AG20443 (cell line): ENCODE results near the gene NCMAP.

ENCODE experiments used
- DNase-seq: peaks from one replicate; pipeline ENCODE4 v3.0.0; 2012; ENCODE audit warnings: low spot score, mixed read lengths

NCMAP gene

DNA sequence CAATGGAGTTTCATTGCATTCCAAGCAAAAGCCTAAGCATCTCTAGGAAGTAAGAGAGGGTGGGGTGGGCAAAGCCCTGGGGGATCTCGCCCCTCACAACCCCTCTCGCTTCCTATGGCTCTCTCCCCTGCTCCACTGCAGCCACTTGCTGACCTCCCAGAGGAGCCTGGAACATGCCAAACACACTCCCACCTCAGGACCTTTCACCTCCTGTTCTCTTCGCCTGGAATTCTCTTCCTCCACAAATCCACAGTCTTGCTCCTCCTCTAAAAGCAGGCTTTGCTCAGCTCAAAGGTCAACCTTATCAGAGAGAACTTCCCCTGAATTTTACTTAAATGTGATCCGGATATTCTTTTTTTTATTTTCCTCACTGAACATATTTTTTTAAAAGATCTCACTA lies 66.3 kb downstream of the NCMAP start:
- no peak for DNase-seq

DNA sequence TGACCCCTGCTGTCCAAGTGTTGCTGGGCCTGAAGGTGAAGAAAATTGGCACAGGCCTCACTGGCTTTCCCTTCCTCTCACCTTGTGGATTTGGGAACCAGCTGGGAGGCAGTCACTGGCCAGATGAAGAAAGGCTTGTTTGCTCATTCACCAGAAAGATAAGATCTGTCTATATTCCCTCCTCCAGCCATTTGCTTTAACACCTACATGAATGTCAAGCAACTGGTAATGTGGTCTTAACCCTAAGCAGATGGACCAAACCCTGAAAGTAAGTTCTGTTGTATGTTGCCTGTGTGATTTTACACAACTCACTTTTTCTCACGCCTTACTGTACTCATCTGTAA lies 76.9 kb downstream of the NCMAP start:
- no peak for DNase-seq

DNA sequence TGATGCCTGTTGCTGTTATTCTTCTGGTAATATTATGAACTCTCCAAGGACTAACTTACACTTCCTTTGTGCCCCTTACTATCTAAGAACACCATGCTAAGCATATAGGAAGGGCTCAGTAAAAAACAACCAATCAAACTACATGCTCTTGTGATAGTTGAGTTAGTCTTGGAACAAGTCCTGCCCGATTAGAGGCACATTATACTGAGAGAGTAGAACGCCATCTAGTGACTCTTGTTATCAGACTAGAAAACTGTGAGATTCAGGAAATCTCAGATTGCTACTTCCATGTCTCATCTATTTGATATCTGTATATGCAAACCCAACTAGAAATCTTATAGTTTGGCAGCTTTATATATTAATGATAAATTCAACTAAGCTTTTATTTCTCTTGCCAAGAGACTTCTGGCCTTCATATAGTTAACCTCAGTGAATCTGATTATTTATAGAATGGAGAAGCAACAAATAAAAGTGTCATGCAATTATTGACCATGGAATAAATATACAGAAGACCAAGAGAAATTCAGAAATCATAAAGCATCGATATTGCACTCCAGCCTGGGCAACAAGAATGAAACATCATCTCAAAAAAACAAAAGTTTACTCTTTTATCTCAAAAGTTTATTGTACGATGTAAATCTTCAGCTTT lies 79.4 kb downstream of the NCMAP start:
- peak; percentile 69 for DNase-seq

GRCh38 chr1:24636661-24637357 lies 80.9 kb downstream of the NCMAP start:
- DNase-seq, result no peak

- no peak for DNase-seq
Measured at GRCh38 chr1:24639094-24639493, 83.2 kb downstream of the NCMAP start.

DNA sequence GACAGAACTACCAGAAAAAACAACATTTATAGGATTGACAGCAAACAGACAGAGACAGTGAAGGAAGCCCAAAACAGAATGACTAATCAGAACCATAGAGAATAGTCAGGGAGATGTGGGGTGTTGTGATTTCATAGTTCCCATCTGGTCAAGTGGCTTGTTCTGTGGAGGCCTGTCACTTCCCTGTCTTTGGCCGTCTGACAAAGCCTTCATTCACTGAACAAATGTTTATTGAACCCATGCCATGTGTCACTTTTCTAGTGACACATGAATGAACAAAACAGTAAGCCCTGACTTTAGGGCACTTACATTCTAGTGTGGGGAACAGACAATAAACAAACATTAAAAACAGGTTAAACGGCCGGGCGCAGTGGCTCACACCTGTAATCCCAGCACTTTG lies 84.0 kb downstream of the NCMAP start:
- DNase-seq, result no peak

- no peak for DNase-seq
Measured at GRCh38 chr1:24640288-24640687, 84.4 kb downstream of the NCMAP start.

DNA sequence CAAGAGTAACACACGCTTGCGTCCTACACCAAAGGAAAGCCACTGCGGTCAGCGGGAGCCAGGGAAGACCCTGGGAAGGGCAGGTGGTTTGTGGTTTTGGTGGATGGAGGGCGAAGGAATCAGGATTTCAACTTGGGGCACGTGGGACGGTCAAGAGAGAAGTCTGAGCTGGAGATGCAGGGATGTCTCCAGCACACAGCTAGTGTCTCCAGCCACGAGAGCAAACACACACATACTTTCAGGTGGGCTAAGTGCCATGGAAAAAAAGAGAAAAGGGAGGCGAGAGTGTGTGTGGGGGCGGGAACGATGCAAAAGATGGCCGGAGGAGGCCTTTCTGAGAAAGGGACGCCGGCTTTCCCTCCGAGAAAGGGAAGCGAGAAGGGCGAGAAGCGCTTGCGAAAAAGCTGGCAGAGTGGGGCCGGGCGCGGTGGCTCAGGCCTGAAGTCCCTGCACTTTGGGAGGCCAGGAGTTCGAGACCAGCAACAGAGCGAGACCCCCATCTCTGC lies 85.8 kb downstream of the NCMAP start:
- peak; percentile 61 for DNase-seq

DNA sequence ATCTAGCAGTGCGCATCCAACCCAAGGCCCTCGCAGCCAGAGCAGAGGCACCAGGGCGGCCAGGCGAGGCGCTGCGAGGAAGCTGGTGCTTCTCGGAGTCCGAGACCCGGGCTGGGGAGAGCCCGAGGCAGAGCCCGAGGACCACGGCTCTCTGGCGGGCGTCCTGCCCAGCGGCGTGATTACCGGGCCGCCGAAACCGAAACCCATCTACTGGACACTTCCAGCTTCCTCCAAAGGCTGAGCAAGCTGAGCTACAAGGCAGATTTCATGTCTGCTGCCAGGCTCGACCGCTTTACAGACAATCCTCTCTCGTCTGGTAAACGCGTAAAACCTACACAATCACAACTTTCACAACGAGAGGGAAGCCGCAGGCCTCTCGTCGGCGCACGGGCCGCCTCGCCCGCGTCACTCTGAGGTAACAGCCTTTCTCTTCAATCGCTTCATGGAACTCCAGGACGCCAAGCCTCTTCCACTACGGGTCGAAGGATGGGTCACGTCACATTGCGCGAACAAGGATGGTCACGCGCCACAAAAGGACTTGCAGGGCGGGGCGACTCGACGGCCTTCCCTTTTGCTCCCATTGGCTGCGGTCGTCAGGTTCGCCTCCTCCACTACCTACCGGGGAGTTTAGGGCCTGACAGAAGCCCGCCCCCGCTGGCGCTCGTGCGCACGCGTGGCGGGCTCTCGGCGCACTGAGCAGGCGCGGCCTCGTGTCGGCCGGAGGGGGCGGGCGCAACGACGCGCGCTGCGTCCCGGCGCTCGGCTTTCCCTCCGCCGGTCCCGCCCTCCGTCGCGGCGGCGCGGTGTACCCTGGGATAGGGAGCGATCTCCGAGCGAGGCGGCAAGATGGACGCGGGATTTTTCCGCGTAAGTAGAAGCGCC lies 86.8 kb downstream of the NCMAP start, which contains the start of gene SRRM1:
Gene SRRM1 (plus strand): TSS at position 822 of the 882 bp plus-strand sequence. CDS start 25 bp downstream, at position 847.
- peak; percentile 100 for DNase-seq

DNA sequence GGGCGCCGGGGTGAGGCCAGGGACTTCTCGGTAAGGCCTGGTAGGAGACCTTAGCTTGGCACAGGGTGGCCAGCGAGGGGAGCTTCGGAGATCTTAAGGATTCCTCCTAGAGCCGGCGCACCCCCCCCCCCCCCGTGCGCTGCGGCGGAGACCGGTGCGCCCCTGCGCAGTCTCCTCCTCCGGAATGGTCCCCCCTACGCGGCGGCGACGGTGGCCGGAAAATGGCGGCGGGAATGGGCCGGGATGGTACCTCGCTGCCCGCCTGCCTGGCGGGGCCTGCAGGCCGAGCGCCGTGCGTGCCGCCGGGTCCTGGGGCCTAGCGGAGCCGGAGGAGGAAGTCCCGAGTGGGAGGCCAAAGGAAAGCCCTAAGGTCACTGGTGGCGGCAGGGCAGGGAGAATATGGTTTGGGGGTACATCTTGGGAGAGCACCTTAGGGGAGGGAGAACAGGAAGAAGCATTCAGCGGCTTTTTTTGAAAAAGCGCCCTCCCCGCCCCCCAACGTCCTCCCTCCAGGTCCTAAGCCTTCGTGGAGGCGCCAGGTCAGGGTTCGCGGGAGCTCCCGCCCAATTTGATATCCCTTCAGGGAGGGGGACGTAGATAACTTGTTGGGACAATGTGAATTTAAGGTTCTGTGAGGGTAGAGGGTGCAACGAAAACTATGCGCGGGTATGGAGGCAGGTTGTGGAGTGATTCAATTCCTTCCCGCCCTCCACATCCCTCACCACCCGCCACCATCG lies 87.6 kb downstream of the NCMAP start:
- peak; percentile 59 for DNase-seq

GRCh38 chr1:24644100-24644384 lies 88.2 kb downstream of the NCMAP start:
- peak; percentile 15 for DNase-seq

- no peak for DNase-seq
Measured at GRCh38 chr1:24648919-24649318, 93.0 kb downstream of the NCMAP start.

GRCh38 chr1:24652382-24652781 lies 96.5 kb downstream of the NCMAP start:
- DNase-seq, result no peak

GRCh38 chr1:24654010-24654409 lies 98.1 kb downstream of the NCMAP start:
- DNase-seq, result no peak

DNA sequence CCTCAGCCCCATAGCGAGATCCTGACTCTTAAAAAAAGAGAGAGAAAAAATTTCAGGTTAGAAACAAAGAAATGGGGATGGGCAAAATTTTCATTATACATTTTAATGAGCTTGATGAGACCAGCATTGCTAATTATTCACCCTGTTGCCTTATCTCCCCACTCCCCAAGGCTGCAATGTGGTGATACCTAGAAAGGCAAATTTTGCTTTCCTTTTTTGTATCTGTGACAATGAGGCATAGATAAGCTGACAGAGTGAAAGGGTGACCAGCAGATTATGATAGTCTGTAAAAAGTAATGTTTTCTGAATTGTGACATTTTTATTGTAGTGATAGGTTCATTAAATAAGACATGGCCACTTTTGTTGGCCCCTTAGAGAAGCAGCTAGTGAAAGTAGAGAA lies 100.2 kb downstream of the NCMAP start:
- DNase-seq, result no peak

GRCh38 chr1:24657781-24658180 lies 101.9 kb downstream of the NCMAP start:
- DNase-seq, result no peak
